ENCODE data around the gene METTL22.

METTL22 gene

DNA sequence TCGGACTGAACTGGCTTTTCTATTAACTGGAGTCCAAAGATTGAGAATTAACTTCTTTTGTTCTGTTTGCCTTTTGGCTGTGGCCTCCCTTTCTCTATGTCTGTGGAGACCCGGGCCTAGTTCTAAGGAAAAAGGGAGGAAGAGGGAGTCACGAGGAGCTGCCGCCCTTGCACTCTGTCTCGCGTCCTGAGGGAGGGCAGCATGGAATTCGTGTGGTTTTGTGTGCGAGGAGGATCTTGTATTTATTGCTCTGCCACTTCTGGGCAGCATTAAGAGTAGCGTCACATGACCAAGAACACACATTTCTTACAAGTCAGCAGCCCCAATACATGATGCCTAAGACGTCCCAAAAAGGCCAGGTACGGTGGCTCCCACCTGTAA is 23.6 kb downstream of the METTL22 start:
- no peak for DNase-seq (ENCODE audit: low read depth)
- no peak overlapping the region for H3K4me3 ChIP-seq (ENCODE audit: low read length)
- TF ChIP-seq, protein P1, sequence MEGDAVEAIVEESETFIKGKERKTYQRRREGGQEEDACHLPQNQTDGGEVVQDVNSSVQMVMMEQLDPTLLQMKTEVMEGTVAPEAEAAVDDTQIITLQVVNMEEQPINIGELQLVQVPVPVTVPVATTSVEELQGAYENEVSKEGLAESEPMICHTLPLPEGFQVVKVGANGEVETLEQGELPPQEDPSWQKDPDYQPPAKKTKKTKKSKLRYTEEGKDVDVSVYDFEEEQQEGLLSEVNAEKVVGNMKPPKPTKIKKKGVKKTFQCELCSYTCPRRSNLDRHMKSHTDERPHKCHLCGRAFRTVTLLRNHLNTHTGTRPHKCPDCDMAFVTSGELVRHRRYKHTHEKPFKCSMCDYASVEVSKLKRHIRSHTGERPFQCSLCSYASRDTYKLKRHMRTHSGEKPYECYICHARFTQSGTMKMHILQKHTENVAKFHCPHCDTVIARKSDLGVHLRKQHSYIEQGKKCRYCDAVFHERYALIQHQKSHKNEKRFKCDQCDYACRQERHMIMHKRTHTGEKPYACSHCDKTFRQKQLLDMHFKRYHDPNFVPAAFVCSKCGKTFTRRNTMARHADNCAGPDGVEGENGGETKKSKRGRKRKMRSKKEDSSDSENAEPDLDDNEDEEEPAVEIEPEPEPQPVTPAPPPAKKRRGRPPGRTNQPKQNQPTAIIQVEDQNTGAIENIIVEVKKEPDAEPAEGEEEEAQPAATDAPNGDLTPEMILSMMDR (conservative IDR thresholded peaks at IDR 0.05; ENCODE audit: low read depth, low read length): no peak

DNA sequence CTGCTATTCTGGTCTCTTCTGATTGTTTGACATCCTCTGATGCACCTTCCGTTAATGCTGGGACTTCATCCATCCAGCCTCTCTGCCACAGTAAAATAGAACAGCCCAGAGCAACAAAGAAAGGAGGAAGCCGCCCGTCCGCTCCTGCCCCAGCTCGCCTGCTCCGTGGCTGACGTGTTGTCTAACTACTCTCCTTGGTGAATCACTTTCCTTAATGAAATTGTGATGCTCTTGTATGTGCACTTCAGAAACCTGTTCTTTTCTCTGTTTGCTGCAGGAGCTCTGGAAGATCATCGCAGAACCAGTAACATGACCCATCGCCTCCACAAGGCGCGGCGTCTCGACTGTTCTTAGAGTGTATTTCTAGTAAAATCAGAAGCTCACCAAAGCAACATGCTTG is 24.3 kb downstream of the METTL22 start:
- DNase-seq (ENCODE audit: low read depth): no peak
- H3K4me3 ChIP-seq (ENCODE audit: low read length): no peak overlapping the region
- TF ChIP-seq, protein P1 (conservative IDR thresholded peaks at IDR 0.05; ENCODE audit: low read depth, low read length): no peak

DNA sequence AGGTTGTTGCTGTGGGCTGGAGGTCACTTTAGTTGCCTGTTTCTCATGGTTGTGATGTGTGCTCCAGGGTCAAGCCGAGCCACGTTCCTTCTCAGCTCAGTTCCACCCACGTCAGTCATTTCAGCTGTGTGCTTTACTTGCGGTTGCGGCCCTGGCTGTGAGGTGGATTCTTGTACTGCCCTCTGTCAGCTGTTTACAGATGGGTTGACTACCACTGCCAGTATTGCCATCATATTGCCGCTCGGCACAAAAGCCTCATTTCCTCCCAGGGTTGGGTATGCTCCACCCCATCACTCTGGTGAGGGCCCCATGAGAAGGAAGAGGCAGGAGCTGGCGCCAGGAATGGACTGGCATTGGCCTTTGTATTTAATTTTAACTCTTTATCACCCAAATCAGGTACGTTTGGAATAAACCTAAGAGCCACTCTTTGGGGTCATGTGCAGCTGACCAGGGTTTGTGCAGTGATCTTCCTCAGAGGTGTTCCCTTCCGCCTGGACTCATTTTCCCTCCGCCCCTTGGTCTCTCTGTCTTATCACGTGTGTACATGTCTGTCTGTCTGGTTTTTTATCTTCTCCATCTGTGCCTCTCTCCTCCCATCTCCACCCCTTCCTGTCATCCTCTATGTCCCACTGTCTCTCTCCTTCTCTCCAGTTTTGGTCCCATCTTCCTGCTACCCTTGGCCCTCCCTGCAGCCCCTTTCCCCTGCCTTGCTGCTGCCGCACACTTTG is 25.0 kb downstream of the METTL22 start:
- no peak for DNase-seq (ENCODE audit: low read depth)
- TF ChIP-seq, protein P1 (conservative IDR thresholded peaks at IDR 0.05; ENCODE audit: low read depth, low read length): no peak
- no peak overlapping the region for H3K4me3 ChIP-seq (ENCODE audit: low read length)

DNA sequence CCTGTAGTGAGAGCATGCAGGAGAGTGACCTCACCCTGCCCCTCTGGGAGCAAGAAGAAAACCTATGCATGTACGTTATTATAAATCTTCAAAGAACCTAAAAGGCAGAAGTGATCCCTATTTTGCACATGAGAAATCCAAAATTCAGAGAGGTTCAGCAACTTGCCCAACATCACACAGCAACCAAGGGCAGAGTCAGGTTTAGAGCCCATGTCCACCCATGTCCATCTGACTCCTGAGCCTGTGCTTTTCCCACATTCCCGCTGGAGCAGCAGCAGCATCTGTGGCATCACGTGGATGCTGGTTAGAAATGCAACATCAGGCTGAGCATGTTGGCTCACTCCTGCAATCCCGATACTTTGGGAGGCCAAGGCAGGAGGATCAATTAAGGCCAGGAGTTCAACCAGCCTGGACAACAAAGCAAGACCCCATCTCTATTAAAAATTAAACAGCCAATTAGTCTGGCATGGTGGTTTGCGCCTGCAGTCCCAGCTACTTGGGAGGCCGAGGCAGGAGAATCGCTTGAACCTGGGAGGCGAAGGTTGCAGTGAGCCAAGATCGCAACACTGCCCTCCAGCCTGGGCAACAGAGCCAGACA is 26.3 kb downstream of the METTL22 start:
- H3K4me3 ChIP-seq (ENCODE audit: low read length): no peak overlapping the region
- DNase-seq (ENCODE audit: low read depth): no peak
- TF ChIP-seq, protein P1 (conservative IDR thresholded peaks at IDR 0.05; ENCODE audit: low read depth, low read length): no peak

DNA sequence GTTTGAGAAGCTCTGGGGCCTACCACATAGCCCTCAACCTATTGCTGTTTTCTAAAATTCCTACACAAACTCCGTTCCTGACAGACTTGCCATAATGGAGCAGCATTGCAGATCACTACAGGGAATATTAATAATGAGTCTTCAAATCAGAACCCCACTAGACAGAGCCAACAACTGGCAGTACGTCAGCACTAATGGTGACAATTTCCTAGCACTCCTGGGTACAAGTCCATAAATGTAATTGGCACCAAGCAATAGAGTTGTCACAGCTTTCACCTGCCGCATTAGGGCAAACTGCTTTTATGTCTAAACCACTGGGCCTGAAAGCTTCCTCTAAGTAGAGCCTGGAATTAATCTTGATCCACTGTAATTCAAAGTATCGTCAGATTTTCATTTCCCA is 27.4 kb downstream of the METTL22 start:
- DNase-seq (ENCODE audit: low read depth): no peak
- no peak overlapping the region for H3K4me3 ChIP-seq (ENCODE audit: low read length)
- TF ChIP-seq, protein P1 (conservative IDR thresholded peaks at IDR 0.05; ENCODE audit: low read depth, low read length): no peak

DNA sequence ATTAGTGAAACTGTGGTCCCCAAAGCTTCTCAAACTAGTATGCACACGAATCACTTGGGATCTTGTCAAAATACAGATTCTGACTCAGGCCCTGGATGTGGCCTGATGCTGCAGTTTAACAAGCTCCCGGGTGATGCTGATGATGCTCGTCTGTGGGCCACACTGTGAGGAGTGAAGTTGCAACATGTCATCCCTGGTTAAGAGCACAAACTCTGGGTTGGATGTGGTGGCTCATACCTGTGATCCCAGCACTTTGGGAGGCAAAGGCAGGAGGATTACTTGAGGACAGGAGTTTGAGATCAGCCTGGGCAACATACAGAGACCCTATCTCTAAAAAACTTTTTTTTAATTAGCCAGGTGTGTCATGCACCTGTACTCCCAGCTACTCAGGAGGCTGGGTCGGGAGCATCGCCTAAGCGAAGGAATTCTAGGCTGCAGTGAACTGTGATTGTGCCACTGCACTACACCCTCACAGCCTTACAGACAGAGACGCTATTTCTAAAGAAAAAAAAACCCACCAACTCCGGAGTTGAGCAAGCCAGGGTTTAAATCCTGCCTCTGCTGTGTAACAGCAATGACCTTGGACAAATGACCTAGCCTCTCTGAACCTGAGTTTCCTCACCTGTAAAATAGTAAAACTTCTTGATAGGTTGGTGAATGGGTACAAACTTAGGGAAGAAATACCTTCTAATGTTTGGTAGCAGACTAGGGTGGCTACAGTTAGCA is 28.5 kb downstream of the METTL22 start:
- H3K4me3 ChIP-seq (ENCODE audit: low read length): no peak overlapping the region
- no peak for DNase-seq (ENCODE audit: low read depth)
- TF ChIP-seq, protein P1 (conservative IDR thresholded peaks at IDR 0.05; ENCODE audit: low read depth, low read length): no peak
